SU-DHL-6 (cell line): Measurements from ENCODE around the gene COL5A1.

ENCODE experiments used
- CTCF ChIP-seq: fragments of 200-600 bp; sonication (generic); IDR thresholded peaks from one replicate; pipeline ENCODE4 v1.5.1; 2017; ENCODE audit warnings: antibody characterized with exemption, mild to moderate bottlenecking, low read length, moderate library complexity; ENCODE audit not compliant: insufficient read depth, poor library complexity, severe bottlenecking
- EZH2phosphoT487 ChIP-seq: fragments of 200-600 bp; sonication (generic), shearing (Covaris generic); conservative IDR thresholded peaks from 2 replicates; pipeline ENCODE4 v1.6.1; 2018; ENCODE audit warnings: mild to moderate bottlenecking, antibody characterized with exemption, low read length, moderate library complexity, mixed read lengths

GRCh38 chr9:134785325-134786108 is 143.9 kb downstream of the COL5A1 start:
- TF ChIP-seq CTCF = no peak
- no peak for TF ChIP-seq EZH2phosphoT487
